K562 treated with DMSO at 1 percent for 4 hours (cell line): ENCODE measurements around the gene HERPUD2. TPM values are rescaled to one million over a fixed set of nuclear protein-coding genes. Genes with fewer than 3 reads are reported as not detected.

ENCODE experiments used
- total RNA-seq: library from RNA; unstranded; fragments of 300-600 nt; gene quantifications from 2 replicates; pipeline ENCODE4 v1.2.3, GENCODE V29; 2022; ENCODE audit not compliant: insufficient read depth

The HERPUD2 gene
- total RNA-seq: 14.7 and 22.3 TPM in 2 replicates

GRCh38 chr7:35694784-35695472 is at the start of gene HERPUD2:
TSS of gene HERPUD2 (minus strand) at chr7:35695135. CDS start at chr7:35694330, 805 bp downstream.

Other genes with a start within 250 kb of the HERPUD2 start
- 84.0 and 86.4 TPM in 2 replicates for gene SEPTIN7, start 105.9 kb upstream of the HERPUD2 start, total RNA-seq